GM21825 (cell line): Measurements from ENCODE around the gene ITPKB.
A peak's percentile ranks its signal among the peaks of the same experiment; 100 is the strongest.
"Not testable (repeated sequence)": the region's sequence is repeated elsewhere in the genome, so short reads cannot be mapped to it uniquely, and the experiment has no call there.

ENCODE experiments used
- ATAC-seq: cut with Tn5 transposase; IDR thresholded peaks from one replicate; pipeline ENCODE4 v1.9.1; 2021; ENCODE audit warnings: mild to moderate bottlenecking, moderate library complexity; ENCODE audit not compliant: unreplicated experiment

Gene ITPKB

GRCh38 chr1:226732856-226733291 lies 6.2 kb downstream of the ITPKB start:
- ATAC-seq = no peak

GRCh38 chr1:226731257-226731893 lies 7.7 kb downstream of the ITPKB start:
- no peak for ATAC-seq

GRCh38 chr1:226730836-226731235 lies 8.2 kb downstream of the ITPKB start:
- no peak for ATAC-seq

GRCh38 chr1:226730071-226730470 lies 9.0 kb downstream of the ITPKB start:
- ATAC-seq = no peak

GRCh38 chr1:226728448-226728847 lies 10.6 kb downstream of the ITPKB start:
- no peak for ATAC-seq

GRCh38 chr1:226725897-226726267 lies 13.2 kb downstream of the ITPKB start:
- ATAC-seq = no peak

- no peak for ATAC-seq
Observed at GRCh38 chr1:226723657-226724532, 15.2 kb downstream of the ITPKB start.

- ATAC-seq = no peak
Observed at GRCh38 chr1:226722901-226723656, 16.0 kb downstream of the ITPKB start.

- no peak for ATAC-seq
Observed at GRCh38 chr1:226722240-226722900, 16.7 kb downstream of the ITPKB start.

- ATAC-seq = not testable (repeated sequence)
Observed at GRCh38 chr1:226720574-226720973, 18.5 kb downstream of the ITPKB start.

GRCh38 chr1:226719596-226720387 lies 19.3 kb downstream of the ITPKB start:
- no peak for ATAC-seq

GRCh38 chr1:226717256-226717909 lies 21.7 kb downstream of the ITPKB start:
- no peak for ATAC-seq

- no peak for ATAC-seq
Observed at GRCh38 chr1:226716577-226716976, 22.5 kb downstream of the ITPKB start.

GRCh38 chr1:226714148-226714547 lies 24.9 kb downstream of the ITPKB start:
- ATAC-seq = no peak

GRCh38 chr1:226712742-226713419 lies 26.2 kb downstream of the ITPKB start:
- peak; percentile 18 for ATAC-seq

GRCh38 chr1:226711976-226712741 lies 26.9 kb downstream of the ITPKB start:
- peak; percentile 89 for ATAC-seq

GRCh38 chr1:226710501-226710900 lies 28.6 kb downstream of the ITPKB start:
- no peak for ATAC-seq

GRCh38 chr1:226709953-226710352 lies 29.1 kb downstream of the ITPKB start:
- no peak for ATAC-seq
